ENCODE data around the gene SCNN1A.
"Not testable (repeated sequence)": the region's sequence is repeated elsewhere in the genome, so short reads cannot be mapped to it uniquely, and the experiment has no call there.

SCNN1A gene

DNA sequence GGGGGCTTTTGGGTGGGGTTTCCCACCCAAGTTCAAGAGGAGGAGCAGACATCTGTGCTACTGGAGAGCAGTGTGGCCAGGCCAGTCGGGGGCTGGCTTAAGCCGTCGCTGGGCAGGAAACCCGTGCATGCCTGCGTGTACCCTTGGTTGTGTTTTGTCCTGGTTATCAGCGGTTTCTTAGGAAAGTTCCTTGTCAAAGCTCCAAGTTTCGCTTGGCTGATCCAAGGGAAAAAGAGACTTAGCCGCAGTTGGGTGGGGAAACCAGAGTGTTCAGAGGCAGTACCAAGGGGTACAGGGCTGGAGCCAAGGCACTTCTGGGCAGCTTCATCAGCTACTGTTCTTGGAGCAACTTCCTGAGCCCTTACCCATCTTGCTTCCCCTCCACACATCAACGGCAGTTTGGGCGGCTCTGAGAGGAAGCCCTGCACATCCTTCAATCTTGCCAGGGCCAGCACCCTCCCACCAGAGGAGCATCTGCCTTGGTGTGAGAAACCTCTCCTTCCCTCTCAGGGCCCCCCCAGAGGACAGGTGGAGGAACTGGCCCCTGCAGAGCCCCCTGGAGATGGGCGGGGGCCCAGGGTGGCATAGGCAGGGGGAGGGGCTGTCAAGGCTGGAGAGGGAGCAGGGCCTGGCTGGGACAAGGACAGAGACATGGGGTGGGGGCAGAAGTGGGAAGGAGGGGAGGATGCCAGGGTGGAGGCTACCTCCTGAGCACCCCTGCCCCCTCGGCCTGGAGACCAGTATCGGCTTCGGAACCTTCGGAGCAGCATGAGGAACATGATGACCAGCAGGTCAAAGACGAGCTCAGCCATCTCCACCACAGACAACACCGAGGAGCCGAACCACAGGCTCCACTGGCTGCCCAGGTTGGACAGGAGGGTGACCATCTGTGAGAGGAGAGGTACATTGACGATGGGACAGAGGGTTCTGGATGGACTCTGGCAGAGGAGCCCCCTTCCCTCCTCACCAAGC is 27.7 kb downstream of the SCNN1A start:
- peak; percentile 76 for DNase-seq (ENCODE audit: low spot score)

- no peak for DNase-seq (ENCODE audit: low spot score)
Measured at GRCh38 chr12:6346942-6347341, 28.4 kb downstream of the SCNN1A start.

DNA sequence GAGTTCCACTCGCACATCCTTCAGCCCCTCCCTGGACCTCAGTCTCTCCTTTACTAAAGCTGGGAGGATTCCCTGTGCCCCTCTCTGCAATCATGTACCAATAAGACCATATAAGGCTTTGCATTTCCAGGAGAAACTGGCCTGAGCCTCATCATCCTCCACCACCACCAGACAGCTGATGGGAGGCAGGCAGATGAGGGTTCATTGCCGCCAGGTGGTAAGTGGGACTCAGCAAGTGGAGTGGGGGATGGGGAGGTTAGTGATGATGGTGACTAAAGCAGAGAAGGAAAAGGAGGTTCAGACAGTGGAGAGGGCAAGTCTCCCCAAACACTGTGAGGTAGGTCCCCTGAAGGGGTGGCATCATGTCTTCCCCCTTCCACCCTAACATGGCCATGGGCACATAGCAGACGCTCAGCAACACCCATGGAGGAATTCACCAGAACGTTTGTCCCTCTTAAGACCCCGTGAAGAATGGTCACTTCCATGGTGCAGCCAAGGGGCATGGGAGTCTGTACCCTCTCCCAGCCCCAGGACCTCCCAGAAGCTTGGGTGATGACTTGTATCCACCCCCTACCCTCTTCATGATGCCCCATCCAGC is 29.0 kb downstream of the SCNN1A start:
- DNase-seq (ENCODE audit: low spot score): no peak

DNA sequence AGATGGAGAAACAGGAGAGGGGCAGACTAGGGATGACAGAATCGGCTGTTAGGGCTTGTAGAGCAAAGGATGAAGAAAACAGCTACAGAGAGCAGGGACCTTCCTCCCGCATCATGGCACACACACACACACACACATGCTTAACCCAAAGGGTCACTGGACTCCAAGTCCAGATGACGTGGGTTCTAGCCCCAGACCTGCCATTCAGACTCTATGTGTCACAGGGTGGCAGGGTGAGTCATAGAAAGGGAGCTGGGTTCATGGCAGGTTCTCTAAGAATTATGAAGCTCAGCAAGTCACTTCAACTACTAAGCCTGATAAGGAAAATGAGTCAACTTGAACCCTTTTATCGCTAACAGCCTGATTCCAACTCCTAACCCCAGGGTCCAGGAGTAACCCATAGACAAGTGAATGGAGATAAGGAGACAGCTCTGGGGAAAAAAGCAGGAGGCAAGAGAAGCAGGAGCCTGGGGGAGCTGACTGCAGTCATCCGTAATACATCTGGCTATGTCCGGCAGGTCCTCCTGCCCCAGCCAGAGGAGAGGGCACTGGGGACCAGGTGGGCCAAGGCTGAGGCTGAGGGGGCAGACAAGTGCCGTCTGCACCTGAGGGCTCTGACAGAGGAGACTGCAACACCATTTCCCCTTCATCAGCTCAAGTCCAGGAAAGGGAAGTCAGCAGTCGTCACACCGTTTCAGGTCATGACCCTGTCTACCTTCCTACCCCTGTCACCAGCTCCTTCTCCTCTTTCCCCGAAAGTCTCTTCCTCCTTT is 29.9 kb downstream of the SCNN1A start:
- DNase-seq (ENCODE audit: low spot score): peak; percentile 92

- not testable (repeated sequence) for DNase-seq (ENCODE audit: low spot score)
Measured at GRCh38 chr12:6344101-6344660, 31.2 kb downstream of the SCNN1A start.

DNA sequence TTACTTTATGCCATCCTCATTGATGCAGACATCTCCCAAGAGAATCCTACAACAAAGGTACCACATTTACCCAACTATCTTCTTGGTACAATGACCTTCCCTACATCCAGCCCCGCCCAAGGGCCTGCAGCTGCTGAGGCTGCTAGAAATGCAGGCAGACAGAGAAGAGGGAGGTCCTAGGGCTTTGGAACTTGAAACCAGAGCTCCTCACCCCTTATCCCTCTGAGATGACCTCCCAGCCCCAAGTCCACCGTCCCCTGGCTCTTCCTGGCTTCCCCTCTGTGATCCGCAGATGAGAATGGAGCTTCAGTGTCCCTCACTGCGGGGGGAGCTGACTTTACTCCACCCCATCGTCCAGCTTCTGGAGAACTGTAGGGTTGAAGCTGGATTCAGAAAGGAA is 31.8 kb downstream of the SCNN1A start:
- DNase-seq (ENCODE audit: low spot score): no peak

DNA sequence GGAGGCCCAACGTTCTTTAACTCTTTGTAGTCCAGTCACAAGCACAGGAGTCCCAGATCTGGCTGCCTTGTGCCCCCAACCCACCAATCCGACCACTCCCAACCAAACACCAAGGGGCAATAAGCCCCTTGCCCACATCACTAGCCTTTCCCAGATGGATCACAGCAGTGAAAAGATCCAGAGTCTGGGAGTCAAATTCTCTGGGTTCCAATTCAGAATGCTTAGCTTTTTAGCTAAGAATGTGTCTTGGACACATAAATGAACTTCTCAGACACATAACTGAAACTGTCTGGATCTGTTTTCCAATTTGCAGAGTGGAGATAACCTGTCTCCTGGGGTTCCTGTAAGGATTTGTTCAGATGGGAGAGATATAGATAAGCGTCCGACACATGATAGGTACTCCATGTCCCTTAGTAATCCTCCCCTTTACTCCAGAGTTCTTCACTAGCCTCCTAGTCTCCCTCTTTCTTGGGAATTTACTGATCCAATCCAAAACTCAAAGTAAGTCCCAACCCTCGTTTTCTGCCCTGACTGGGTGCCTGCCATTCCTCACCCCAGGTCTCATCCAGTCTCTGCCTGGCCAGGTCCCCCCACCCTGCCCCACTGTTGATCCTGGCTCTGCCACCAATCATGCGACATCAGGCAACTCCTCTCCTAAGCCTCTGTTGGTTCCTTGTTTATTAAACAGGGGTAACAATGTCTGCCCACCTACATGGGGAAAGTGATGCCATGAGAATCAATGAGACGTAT is 33.0 kb downstream of the SCNN1A start:
- no peak for DNase-seq (ENCODE audit: low spot score)

- peak; percentile 86 for DNase-seq (ENCODE audit: low spot score)
Measured at GRCh38 chr12:6341417-6342139, 33.8 kb downstream of the SCNN1A start, which contains the start of gene TNFRSF1A. TSS of gene TNFRSF1A (minus strand) at chr12:6342076. CDS start at chr12:6341814, 262 bp downstream.

DNA sequence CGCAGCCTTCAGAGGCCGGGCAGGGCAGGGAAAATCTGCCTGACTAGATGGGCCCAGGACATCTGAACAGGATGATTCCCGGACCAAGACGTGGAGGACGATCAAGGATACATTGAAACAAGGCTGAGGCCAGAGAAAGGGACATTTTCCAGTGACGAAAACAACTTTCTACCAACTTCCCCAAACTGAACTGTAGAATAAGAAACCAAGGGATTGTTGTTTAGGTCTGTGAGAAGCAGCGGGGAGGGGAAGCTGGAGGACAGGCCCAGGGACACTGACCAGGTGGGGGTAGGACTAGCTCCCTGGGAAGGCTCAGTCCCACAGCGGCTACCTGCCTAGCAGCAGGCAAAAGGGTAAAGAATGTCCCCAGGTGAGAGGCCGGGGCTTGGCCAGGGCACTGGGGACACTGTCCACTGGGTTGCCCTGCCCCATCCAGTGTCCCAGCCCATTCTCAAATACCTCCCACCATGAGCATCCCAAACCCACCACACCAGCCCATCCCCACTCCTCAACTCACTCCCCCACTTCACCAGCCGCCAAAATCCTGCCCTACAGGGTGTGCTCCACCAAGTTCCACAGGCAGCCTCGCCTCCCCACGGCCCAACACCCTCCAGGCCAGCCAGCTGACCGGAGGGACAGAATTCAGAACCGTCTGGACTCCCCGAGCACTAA is 34.5 kb downstream of the SCNN1A start:
- DNase-seq (ENCODE audit: low spot score): no peak

- peak; percentile 83 for DNase-seq (ENCODE audit: low spot score)
Measured at GRCh38 chr12:6340032-6340638, 35.2 kb downstream of the SCNN1A start.

GRCh38 chr12:6338955-6339354 is 36.4 kb downstream of the SCNN1A start:
- DNase-seq (ENCODE audit: low spot score): no peak

DNA sequence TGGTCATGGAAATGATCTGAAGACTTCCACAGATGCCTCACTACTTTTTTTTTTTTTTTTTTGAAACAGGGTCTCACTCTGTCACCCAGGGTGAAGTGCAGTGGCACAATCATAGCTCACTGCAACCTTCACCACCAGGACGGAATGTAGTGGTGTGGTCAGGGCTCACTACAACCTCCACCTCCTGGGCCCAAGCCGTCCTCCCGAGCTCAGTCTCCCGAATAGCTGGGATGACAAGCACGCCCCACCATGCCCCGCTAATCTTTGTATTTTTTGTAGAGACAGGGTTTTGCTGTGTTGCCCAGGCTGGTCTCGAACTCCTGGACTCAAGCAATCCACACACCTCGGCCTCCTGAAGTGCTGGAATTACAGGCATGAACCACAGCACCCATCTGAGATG is 36.8 kb downstream of the SCNN1A start:
- DNase-seq (ENCODE audit: low spot score): not testable (repeated sequence)

DNA sequence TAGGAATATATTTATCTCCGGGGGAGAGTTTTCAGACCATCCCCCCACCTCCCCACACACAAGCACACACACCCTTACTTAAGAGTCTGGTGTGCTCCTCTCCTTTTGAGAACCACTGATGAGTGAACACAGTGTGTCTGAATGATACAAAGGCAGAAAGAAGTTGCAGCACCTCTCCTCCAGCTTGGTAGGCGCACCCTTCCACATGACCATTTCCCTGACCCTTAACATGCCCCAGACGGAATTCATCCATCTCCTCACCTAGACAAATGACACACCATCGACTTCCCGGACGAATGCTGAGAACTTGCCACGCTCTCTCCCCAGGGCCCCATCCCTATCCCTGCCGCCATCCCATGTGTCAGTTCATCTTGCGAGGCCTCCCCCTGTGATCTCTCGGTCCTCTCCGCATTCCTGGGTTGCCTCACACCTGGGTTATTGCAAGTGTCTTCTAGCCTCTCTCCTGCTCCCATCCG is 37.4 kb downstream of the SCNN1A start:
- no peak for DNase-seq (ENCODE audit: low spot score)

GRCh38 chr12:6336889-6337853 is 38.2 kb downstream of the SCNN1A start:
- DNase-seq (ENCODE audit: low spot score): no peak

- DNase-seq (ENCODE audit: low spot score): peak; percentile 98
Measured at GRCh38 chr12:6336079-6336888, 39.1 kb downstream of the SCNN1A start.

DNA sequence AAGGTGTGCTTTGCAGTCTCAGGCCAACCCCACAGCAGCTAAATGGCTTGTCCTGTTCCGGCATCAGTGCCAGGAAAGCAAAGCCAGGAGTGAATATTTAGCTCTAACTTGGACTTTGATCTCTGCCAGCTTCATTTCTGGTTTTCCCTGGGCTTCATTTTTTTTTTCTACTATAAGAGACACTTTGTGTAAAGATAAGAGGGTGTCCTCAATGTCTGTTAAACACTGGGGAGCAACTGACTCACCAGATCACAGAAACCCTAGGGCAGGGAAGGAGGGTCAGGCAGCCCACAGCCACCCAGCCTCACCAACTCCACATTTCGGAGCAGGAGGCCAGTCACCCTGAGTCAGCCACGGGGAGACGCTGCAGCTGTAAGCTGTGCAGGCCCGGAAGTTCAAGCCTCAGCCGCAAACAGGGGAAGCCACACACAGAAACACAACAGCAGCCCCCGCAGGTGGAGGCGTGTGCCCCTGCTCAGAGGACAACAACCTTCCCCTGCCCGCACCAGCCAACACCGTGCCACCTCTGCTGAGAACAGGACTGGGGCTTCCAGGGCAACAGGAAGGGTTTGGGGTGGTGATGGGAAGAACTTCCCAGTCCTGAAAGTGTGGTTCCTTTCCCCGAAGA is 39.8 kb downstream of the SCNN1A start:
- DNase-seq (ENCODE audit: low spot score): peak; percentile 88

DNA sequence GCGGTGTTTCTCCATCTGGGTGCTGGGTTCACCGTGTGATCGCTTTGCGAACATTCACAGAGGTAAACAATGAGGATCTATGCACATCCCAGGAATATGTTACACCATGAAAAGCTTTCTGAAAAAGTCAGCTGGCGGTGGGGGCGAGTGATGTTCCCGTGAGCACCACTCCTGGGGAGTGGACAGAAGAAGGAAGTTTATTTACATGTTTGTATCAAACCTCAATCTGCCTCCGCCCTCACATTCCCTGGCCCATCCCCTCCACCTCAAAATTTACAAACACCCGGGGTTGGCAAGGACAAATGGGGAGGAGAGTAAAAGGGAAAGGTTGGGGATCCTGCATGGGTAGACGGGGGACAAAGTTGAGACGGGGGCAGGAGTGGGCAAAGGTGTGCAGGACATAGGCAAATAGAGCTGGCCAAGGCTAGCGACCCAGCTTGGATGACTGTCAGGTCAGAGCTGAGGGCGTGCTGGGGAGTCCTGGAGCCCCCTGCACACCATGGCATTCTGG is 40.4 kb downstream of the SCNN1A start:
- DNase-seq (ENCODE audit: low spot score): no peak

Data from hepatic stellate cell (primary cell).